Endothelial cell (in vitro differentiated cells): ENCODE results near the gene ARHGAP15. TPM values are rescaled to one million over a fixed set of nuclear protein-coding genes. Genes with fewer than 3 reads are reported as not detected.

ENCODE experiments used
- DNase-seq: peaks from one replicate; pipeline ENCODE4 v3.0.0; 2021; ENCODE audit warnings: low spot score
- H3K27ac Mint-ChIP-seq: one replicate; pipeline ENCODE4 v1.8.0; 2021; ENCODE audit warnings: mixed read lengths, inconsistent platforms; ENCODE audit not compliant: unreplicated experiment
- H3K27me3 Mint-ChIP-seq: one replicate; pipeline ENCODE4 v1.8.0; 2021; ENCODE audit warnings: mild to moderate bottlenecking, moderate library complexity, mixed read lengths, inconsistent platforms; ENCODE audit not compliant: unreplicated experiment
- H3K36me3 Mint-ChIP-seq: one replicate; pipeline ENCODE4 v1.8.0; 2021; ENCODE audit warnings: mild to moderate bottlenecking, low read depth, mixed read lengths, inconsistent platforms; ENCODE audit not compliant: unreplicated experiment
- H3K4me1 Mint-ChIP-seq: one replicate; pipeline ENCODE4 v1.8.0; 2021; ENCODE audit warnings: mild to moderate bottlenecking, mixed read lengths, inconsistent platforms; ENCODE audit not compliant: unreplicated experiment
- H3K4me3 Mint-ChIP-seq: one replicate; pipeline ENCODE4 v1.8.0; 2021; ENCODE audit warnings: mild to moderate bottlenecking, mixed read lengths, inconsistent platforms; ENCODE audit not compliant: unreplicated experiment
- H3K9me3 Mint-ChIP-seq: one replicate; pipeline ENCODE4 v1.8.0; 2021; ENCODE audit warnings: mixed read lengths, inconsistent platforms; ENCODE audit not compliant: unreplicated experiment
- CTCF ChIP-seq: fragments of 200-600 bp; sonication (generic); IDR thresholded peaks from one replicate; pipeline ENCODE4 v1.5.0; 2021; ENCODE audit warnings: antibody characterized with exemption; ENCODE audit not compliant: unreplicated experiment
- total RNA-seq: library from RNA; stranded (reverse); fragmentation: NEBNext Ultra II Directional; extraction: Animal tissue kit (Norgen Biotek cat#: 25700); gene quantifications from one replicate; pipeline ENCODE4 v1.2.1, GENCODE V29; 2021; ENCODE audit not compliant: unreplicated experiment

Gene ARHGAP15
- total RNA-seq, 1 donor from 2014 or later = not detected

GRCh38 chr2:143787674-143788073 lies 658.5 kb downstream of the ARHGAP15 start:
- no peaks in the 10 kb centered on the region for H3K9me3 Mint-ChIP-seq
- no peak for TF ChIP-seq CTCF
- peaks cover 4% of the 10 kb centered on the region for H3K27me3 Mint-ChIP-seq
- no peak overlapping the region for H3K27ac Mint-ChIP-seq
- DNase-seq = no peak
- peaks cover 3% of the 10 kb centered on the region for H3K36me3 Mint-ChIP-seq
- no peak overlapping the region for H3K4me3 Mint-ChIP-seq
- H3K4me1 Mint-ChIP-seq = no peaks in the 10 kb centered on the region

GRCh38 chr2:143792602-143793001 lies 663.4 kb downstream of the ARHGAP15 start:
- Mint-ChIP-seq H3K27ac (no peak overlapping the region), H3K27me3 (peaks cover 2% of the 10 kb centered on the region)

GRCh38 chr2:143793381-143793780 lies 664.2 kb downstream of the ARHGAP15 start:
- no peaks in the 10 kb centered on the region for H3K4me1 Mint-ChIP-seq
- TF ChIP-seq CTCF = no peak
- no peak overlapping the region for H3K27ac Mint-ChIP-seq
- no peak for DNase-seq
- H3K36me3 Mint-ChIP-seq = no peaks in the 10 kb centered on the region
- no peak overlapping the region for H3K4me3 Mint-ChIP-seq
- no peaks in the 10 kb centered on the region for H3K9me3 Mint-ChIP-seq
- peaks cover 2% of the 10 kb centered on the region for H3K27me3 Mint-ChIP-seq

More at GRCh38 chr2:143792602-143793001, 663.4 kb downstream of the ARHGAP15 start:
- Mint-ChIP-seq H3K4me1 (no peaks in the 10 kb centered on the region), H3K4me3 (no peak overlapping the region), H3K36me3 (peaks cover under 1% of the 10 kb centered on the region), H3K9me3 (no peaks in the 10 kb centered on the region)
- no peak for TF ChIP-seq CTCF
- DNase-seq = no peak

- no peak for DNase-seq
- no peaks in the 10 kb centered on the region for H3K27me3 Mint-ChIP-seq
- no peak for TF ChIP-seq CTCF
- H3K9me3 Mint-ChIP-seq = no peaks in the 10 kb centered on the region
- no peak overlapping the region for H3K4me3 Mint-ChIP-seq
- H3K27ac Mint-ChIP-seq = no peak overlapping the region
- H3K36me3 Mint-ChIP-seq = no peaks in the 10 kb centered on the region
- no peaks in the 10 kb centered on the region for H3K4me1 Mint-ChIP-seq
Measured at GRCh38 chr2:143796051-143796450, 666.8 kb downstream of the ARHGAP15 start.

- Mint-ChIP-seq H3K4me1 (no peaks in the 10 kb centered on the region), H3K4me3 (no peak overlapping the region), H3K9me3 (no peaks in the 10 kb centered on the region), H3K27me3 (no peaks in the 10 kb centered on the region), H3K27ac (no peak overlapping the region), H3K36me3 (no peaks in the 10 kb centered on the region)
- TF ChIP-seq CTCF = no peak
- DNase-seq = no peak
Measured at GRCh38 chr2:143801561-143801960, 672.3 kb downstream of the ARHGAP15 start.
